Activated CD8-positive, alpha-beta memory T cell treated with anti-CD3 and anti-CD28 coated beads for 24 hours (primary cell): ENCODE data around the gene RAC2.

Experiments used
- DNase-seq: peaks from one replicate; pipeline ENCODE4 v3.0.0-alpha.2; 2020

Gene RAC2

GRCh38 chr22:37185646-37186227 lies 58.3 kb downstream of the RAC2 start:
- no peak for DNase-seq

- DNase-seq, result no peak
Observed at GRCh38 chr22:37184816-37185541, 59.1 kb downstream of the RAC2 start.

GRCh38 chr22:37184380-37184755 lies 59.7 kb downstream of the RAC2 start:
- DNase-seq, result no peak

DNA sequence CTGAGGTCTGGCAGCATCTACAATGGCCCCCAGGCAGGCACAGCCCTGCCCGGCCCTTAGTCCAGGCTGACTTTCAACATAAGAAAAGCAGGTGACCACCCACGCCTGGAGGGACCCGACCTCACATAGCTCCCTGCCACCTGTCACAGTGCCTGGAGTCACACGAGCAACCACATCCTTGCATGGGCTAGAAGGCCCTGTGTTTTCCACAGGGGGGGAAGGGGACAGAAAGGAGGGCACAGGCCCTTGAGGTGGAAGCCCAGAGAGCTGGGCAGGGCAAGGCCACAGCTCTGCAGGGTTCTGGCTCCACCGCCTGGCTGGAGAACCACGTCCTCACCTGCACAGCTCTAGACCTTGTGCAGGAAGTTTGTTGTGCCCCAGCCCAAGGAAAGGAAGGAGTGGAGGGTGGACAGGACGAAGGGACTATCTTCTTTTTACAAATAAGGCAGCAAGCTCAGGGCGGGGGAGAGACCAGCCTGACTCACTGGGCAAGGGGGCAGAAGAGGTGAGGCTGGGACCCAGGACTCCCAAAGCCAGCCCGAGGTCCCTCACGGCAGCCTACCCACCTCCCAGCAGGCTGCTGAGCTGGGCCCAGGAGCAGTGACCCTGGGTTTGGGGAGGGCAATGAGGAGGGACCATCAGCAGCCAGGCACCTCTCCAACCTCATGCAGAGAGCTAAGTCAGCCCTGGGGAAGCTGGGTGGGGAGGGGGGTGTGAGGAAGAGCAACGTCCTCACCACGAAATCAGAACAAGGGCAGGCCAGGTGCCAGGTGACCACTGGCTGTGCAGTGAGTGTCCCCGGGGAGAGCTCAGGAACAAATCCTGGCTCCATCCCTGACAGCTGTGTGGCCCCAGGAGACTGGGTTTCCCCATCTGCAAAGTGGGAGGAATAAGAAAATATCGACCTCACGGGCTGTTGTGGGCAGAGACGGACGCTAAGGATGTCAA lies 60.4 kb downstream of the RAC2 start:
- DNase-seq, result no peak

- DNase-seq, result no peak
Observed at GRCh38 chr22:37182949-37183245, 61.2 kb downstream of the RAC2 start.

DNA sequence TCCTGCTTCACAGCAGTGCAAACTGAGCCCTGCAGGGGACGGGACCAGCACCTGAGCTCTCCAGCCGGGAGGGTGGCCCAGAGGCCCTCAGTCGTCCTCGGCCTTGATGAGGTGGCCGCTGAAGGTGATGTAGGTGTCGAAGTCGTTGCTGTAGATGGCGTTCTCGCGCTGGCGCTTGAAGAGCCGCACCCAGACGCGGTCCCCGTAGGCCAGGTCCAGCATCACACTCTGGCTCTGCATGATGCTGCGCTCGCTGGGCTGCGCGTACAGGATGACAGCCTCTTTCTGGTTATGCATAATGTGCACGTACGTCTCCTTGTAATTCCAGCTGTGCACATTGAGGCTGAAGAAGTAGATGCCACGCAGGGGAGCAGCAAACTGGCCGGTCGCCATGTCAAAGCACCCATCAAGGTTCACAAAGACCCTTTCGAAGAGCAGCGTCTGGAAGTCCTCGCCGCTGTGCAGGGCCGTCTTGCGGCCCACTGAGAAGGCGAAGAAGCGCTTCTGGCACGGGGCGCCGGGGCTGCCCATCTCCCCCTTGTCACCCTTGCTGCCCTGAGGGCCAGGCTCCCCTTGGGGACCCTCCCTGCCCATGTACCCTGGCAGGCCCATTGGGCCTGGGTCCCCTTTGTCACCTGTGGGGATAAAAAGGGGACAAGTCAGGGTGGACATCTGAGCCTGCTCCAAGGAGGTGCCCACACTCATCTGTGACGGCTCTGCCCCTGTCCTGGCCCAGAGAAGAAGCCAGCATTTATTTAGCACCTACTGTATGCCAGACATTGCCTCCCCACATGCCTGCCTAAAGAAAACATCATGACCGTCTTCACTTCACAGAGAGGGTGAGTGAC lies 61.7 kb downstream of the RAC2 start:
- no peak for DNase-seq

GRCh38 chr22:37181681-37182080 lies 62.4 kb downstream of the RAC2 start:
- no peak for DNase-seq

GRCh38 chr22:37180531-37181231 lies 63.4 kb downstream of the RAC2 start:
- DNase-seq, result no peak

DNA sequence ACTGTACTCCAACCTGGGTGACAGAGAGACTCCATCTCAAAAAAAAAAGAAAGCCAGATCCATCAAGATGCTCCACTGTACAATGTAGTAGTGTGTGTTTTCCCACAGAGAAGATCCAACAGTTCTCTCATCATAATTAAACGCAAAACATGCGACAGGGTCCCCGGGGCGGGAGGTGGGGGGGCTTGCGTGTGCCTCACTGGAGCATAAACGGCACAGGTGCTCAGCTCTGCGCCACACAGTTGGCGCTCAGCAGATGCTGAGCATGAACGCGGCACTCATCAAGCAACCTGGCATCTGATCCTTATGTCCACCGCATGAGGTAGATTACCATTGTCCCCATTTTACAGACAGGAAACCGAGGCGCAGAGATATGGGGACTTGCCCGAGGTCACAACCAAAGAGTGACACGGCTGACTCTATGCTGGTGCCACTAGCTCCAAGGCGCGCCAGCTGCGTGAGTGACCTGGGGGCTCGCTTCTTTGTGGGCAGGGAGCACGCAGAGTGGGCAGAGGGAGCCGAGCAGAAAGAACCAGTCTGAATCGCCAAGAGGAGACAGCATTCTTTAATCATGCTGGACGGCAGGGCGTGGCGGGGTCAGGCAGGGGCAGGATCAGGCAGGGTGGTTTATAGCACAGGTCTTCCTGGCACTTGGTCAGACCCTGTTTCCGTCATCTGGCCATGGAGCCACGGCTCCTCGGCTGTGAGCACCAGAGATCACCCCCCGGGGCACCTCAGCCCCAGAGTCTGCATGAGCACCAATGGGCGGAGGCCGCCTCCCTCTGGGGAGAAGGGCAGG lies 64.2 kb downstream of the RAC2 start:
- DNase-seq, result no peak

DNA sequence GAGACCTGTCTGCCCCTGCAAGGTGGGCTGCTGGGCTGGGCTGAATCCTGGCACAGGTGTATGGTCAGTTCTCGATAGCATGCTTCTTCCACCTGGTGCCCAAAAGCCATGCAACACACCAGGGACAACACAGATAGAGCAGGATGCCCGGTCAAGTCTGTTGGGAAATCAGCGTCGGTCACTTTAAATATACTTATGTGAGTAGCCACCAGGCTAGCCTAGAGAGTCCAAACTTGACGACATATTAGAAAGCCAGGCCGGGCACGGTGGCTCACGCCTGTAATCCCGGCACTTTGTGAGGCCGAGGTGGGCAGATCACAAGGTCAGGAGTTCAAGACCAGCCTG lies 65.0 kb downstream of the RAC2 start:
- no peak for DNase-seq

- no peak for DNase-seq
Observed at GRCh38 chr22:37178350-37179125, 65.5 kb downstream of the RAC2 start.

DNA sequence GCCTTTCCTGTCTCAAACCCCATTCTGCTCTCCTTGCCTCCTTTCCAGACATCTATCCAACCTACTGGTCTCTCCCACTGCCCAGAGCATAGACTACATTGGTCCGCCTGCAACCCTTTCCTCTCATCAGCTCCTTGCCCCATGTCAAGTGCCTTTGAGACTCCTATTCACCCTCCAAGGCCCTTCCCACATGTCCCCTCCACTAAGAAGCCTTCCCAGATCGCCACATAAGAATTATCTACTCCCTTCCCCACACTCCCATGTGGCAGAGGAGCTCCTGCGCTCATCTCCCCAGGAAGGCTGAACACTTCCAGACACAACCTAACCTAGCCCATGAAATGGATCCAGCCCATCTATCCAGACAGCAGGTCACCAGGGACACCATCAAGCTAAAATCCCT lies 66.3 kb downstream of the RAC2 start:
- no peak for DNase-seq

- no peak for DNase-seq
Observed at GRCh38 chr22:37177221-37177620, 66.8 kb downstream of the RAC2 start.

DNA sequence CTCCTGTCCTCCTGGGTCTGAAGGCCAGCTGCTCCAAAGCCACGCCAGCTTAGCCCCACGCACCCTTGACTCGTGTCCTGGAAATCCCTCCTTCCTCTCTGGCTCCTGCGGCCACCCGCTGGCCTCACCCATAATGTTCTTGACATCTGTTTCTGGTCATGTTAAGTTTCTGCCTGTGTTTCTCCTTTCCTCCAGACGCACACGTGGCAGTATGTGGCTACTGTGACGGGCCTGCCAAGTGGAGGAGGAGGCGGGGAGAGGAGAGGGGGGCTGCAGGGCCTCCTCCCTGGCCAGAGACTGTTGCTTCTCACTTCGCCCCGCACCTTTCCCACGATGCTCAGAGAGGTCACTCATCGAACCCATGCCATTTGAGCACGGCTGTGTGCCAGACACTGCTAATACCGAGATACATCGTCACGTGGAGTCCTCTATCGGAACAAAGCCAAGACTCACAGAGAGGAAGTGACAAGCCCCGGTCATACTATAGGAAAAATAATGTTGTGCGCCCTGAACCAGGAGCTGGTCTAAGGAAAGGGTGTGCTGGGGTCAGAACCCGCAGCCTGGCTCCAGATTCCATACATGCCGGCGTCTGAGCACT lies 67.5 kb downstream of the RAC2 start:
- no peak for DNase-seq

GRCh38 chr22:37175414-37176281 lies 68.4 kb downstream of the RAC2 start:
- DNase-seq, result no peak
